ENCODE results near the gene EHD4.

EHD4 gene

GRCh38 chr15:41995476-41995855, 23.1 kb upstream of the EHD4 start:
- DNase-seq (ENCODE audit: low read depth in 2 of 3, low spot score in 1 of 3) = no peak

GRCh38 chr15:41994772-41995475, 22.6 kb upstream of the EHD4 start:
- no peak for DNase-seq (ENCODE audit: low read depth in 2 of 3, low spot score in 1 of 3)

GRCh38 chr15:41994171-41994650, 21.9 kb upstream of the EHD4 start:
- DNase-seq (ENCODE audit: low read depth in 2 of 3, low spot score in 1 of 3) = no peak

- DNase-seq (ENCODE audit: low read depth in 2 of 3, low spot score in 1 of 3) = no peak
Measured at GRCh38 chr15:41993472-41994170, 21.3 kb upstream of the EHD4 start.

- DNase-seq (ENCODE audit: low read depth in 2 of 3, low spot score in 1 of 3) = no peak
Measured at GRCh38 chr15:41992803-41993190, 20.4 kb upstream of the EHD4 start.

GRCh38 chr15:41992151-41992802, 19.9 kb upstream of the EHD4 start:
- no peak for DNase-seq (ENCODE audit: low read depth in 2 of 3, low spot score in 1 of 3)

- DNase-seq (ENCODE audit: low read depth in 2 of 3, low spot score in 1 of 3) = no peak
Measured at GRCh38 chr15:41990691-41991090, 18.3 kb upstream of the EHD4 start.

- DNase-seq (ENCODE audit: low read depth in 2 of 3, low spot score in 1 of 3) = no peak
Measured at GRCh38 chr15:41990243-41990605, 17.9 kb upstream of the EHD4 start.

GRCh38 chr15:41989573-41990242, 17.4 kb upstream of the EHD4 start:
- peak; percentile 81 to 94 (median 83) for DNase-seq (ENCODE audit: low read depth in 2 of 3, low spot score in 1 of 3)

GRCh38 chr15:41988896-41989572, 16.7 kb upstream of the EHD4 start:
- DNase-seq (ENCODE audit: low read depth in 2 of 3, low spot score in 1 of 3) = no peak

- no peak for DNase-seq (ENCODE audit: low read depth in 2 of 3, low spot score in 1 of 3)
Measured at GRCh38 chr15:41987925-41988275, 15.5 kb upstream of the EHD4 start.

- no peak for DNase-seq (ENCODE audit: low read depth in 2 of 3, low spot score in 1 of 3)
Measured at GRCh38 chr15:41987246-41987924, 15.0 kb upstream of the EHD4 start.

GRCh38 chr15:41985236-41986160, 13.1 kb upstream of the EHD4 start:
- no peak for DNase-seq (ENCODE audit: low read depth in 2 of 3, low spot score in 1 of 3)

- no peak for DNase-seq (ENCODE audit: low read depth in 2 of 3, low spot score in 1 of 3)
Measured at GRCh38 chr15:41984622-41985021, 12.3 kb upstream of the EHD4 start.

- no peak for DNase-seq (ENCODE audit: low read depth in 2 of 3, low spot score in 1 of 3)
Measured at GRCh38 chr15:41983621-41984571, 11.5 kb upstream of the EHD4 start.

GRCh38 chr15:41983221-41983620, 10.9 kb upstream of the EHD4 start:
- DNase-seq (ENCODE audit: low read depth in 2 of 3, low spot score in 1 of 3) = no peak

GRCh38 chr15:41982133-41982930, 10.0 kb upstream of the EHD4 start:
- no peak for DNase-seq (ENCODE audit: low read depth in 2 of 3, low spot score in 1 of 3)

All from stimulated activated CD4-positive, alpha-beta T cell treated with anti-CD3 and anti-CD28 coated beads, Interleukin-12 subunit alpha, Interleukin-12 subunit beta, amount 100 ng/mL, for 48 hours (primary cell).